Uterus (tissue), 4 donors: Measurements from ENCODE around the gene RUNX1. TPM values are rescaled to one million over a fixed set of nuclear protein-coding genes. Genes with fewer than 3 reads are reported as not detected.

Experiments used
- DNase-seq, 2 donors: peaks; one replicate each; pipeline ENCODE4 v3.0.0-alpha.2; 2019 to 2020
- H3K27ac ChIP-seq, 2 donors: fragments of 200-600 bp; sonication (generic); 1 replicate in 1 of 2; 2 replicates in 1 of 2; pipeline ENCODE4 v1.5.1; 2016 to 2018
- H3K27me3 ChIP-seq, 2 donors: fragments of 200-600 bp; sonication (generic); one replicate each; pipeline ENCODE4 v1.5.1; 2018 to 2019; ENCODE audit warnings: control low read depth in 1 of 2
- H3K36me3 ChIP-seq, 2 donors: fragments of 200-600 bp; sonication (generic); one replicate each; pipeline ENCODE4 v1.5.1; 2019; ENCODE audit warnings: control low read depth in 1 of 2
- H3K4me1 ChIP-seq, 2 donors: fragments of 200-600 bp; sonication (generic); one replicate each; pipeline ENCODE4 v1.5.1; 2018 to 2019; ENCODE audit warnings: control low read depth in 1 of 2
- H3K4me3 ChIP-seq, 2 donors: fragments of 200-600 bp; sonication (generic); 1 replicate in 1 of 2; 2 replicates in 1 of 2; pipeline ENCODE4 v1.5.1; 2018 to 2019; ENCODE audit warnings: mild to moderate bottlenecking in 1 of 2
- H3K9me3 ChIP-seq, 2 donors: fragments of 200-600 bp; sonication (generic); one replicate each; pipeline ENCODE4 v1.5.1; 2019; ENCODE audit warnings: control low read depth in 1 of 2
- POLR2A ChIP-seq, 2 donors: fragments of 450-650 bp; IDR thresholded peaks; one replicate each; pipeline ENCODE4 v1.6.1; 2016; ENCODE audit warnings: antibody characterized with exemption in 2 of 2, mild to moderate bottlenecking in 1 of 2, moderate library complexity in 1 of 2
- intact Hi-C: fragments of 100-400 bp; cut with DNase I; formaldehyde crosslinking; loops from one replicate; pipeline ENCODE4 v1.15.1; 2023; ENCODE audit warnings: low total_unique reads
- total RNA-seq, 4 donors: library from RNA; depleted of rRNA in 3 of 4; stranded (reverse); fragments of >200 nt in 3 of 4; gene quantifications; one replicate each; pipeline versions ENCODE4 v1.1.0 to v1.2.4, GENCODE V29; 2014 to 2023
- TF ChIP-seq, protein P1 (sequence below), 4 experiments: fragments of 200-600 bp in 2 of 4; fragments of 450-650 bp in 2 of 4; sonication (generic) in 2 of 4; IDR thresholded peaks; one replicate each; pipeline ENCODE4 v1.5.1; 2016 to 2019; ENCODE audit warnings: antibody characterized with exemption in 4 of 4, mild to moderate bottlenecking in 2 of 4, moderate library complexity in 1 of 4
- donor health status: DM: yes; HTN: yes; CAD: no.

The RUNX1 gene
- total RNA-seq, 4 donors from 2014 or later: under 0.01 to 13.2 (median 8.7) TPM

- intact Hi-C loops: no loop called here
- no peaks in the 10 kb centered on the region for H3K27me3 ChIP-seq
- H3K4me3 ChIP-seq: no peak overlapping the region
- H3K36me3 ChIP-seq: no peaks in the 10 kb centered on the region
- no peaks in the 10 kb centered on the region for H3K4me1 ChIP-seq
- H3K9me3 ChIP-seq: no peaks in the 10 kb centered on the region
- no peak for TF ChIP-seq POLR2A (IDR thresholded peaks at IDR 0.05)
- TF ChIP-seq, protein P1, sequence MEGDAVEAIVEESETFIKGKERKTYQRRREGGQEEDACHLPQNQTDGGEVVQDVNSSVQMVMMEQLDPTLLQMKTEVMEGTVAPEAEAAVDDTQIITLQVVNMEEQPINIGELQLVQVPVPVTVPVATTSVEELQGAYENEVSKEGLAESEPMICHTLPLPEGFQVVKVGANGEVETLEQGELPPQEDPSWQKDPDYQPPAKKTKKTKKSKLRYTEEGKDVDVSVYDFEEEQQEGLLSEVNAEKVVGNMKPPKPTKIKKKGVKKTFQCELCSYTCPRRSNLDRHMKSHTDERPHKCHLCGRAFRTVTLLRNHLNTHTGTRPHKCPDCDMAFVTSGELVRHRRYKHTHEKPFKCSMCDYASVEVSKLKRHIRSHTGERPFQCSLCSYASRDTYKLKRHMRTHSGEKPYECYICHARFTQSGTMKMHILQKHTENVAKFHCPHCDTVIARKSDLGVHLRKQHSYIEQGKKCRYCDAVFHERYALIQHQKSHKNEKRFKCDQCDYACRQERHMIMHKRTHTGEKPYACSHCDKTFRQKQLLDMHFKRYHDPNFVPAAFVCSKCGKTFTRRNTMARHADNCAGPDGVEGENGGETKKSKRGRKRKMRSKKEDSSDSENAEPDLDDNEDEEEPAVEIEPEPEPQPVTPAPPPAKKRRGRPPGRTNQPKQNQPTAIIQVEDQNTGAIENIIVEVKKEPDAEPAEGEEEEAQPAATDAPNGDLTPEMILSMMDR (IDR thresholded peaks at IDR 0.05): no peak
- no peak overlapping the region for H3K27ac ChIP-seq
- DNase-seq: no peak
Observed at GRCh38 chr21:34744801-34745200, 304.3 kb downstream of the RUNX1 start.

DNA sequence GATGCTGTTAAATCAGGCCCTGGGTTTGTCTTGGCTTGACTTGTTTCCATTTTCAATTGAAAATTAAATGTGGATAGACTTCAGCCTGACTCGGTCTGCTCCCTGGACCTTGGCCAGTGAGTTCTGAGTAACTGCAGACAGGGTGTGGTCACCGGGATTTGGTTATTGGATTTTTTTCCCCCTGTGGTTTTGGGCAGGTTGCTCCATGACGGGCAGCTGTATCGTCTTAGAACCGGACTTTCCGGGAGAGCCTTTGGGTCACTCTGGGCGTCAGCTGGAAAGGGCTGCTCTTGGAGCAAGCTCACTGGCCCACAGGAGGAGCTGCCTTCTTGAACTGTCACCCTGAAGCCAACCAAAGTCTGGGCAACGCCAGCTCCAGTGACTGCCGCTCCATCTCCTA, 305.3 kb downstream of the RUNX1 start:
- no peak for TF ChIP-seq POLR2A (IDR thresholded peaks at IDR 0.05)
- TF ChIP-seq, protein P1 (IDR thresholded peaks at IDR 0.05): no peak
- Histone ChIP-seq H3K9me3 (no peaks in the 10 kb centered on the region), H3K27me3 (no peaks in the 10 kb centered on the region), H3K4me1 (no peaks in the 10 kb centered on the region), H3K36me3 (no peaks in the 10 kb centered on the region), H3K27ac (no peak overlapping the region), H3K4me3 (no peak overlapping the region)
- intact Hi-C loops: no loop called here
- DNase-seq: no peak

GRCh38 chr21:34743285-34743684, 305.8 kb downstream of the RUNX1 start:
- no peak for TF ChIP-seq POLR2A (IDR thresholded peaks at IDR 0.05)
- TF ChIP-seq, protein P1 (IDR thresholded peaks at IDR 0.05): no peak
- no peaks in the 10 kb centered on the region for H3K36me3 ChIP-seq
- H3K27ac ChIP-seq: no peak overlapping the region
- no peaks in the 10 kb centered on the region for H3K4me1 ChIP-seq
- no peak overlapping the region for H3K4me3 ChIP-seq
- H3K27me3 ChIP-seq: no peaks in the 10 kb centered on the region
- no peak for DNase-seq
- no peaks in the 10 kb centered on the region for H3K9me3 ChIP-seq
- intact Hi-C loops: no loop called here

GRCh38 chr21:34740198-34740597, 308.9 kb downstream of the RUNX1 start:
- no peaks in the 10 kb centered on the region for H3K36me3 ChIP-seq
- H3K27me3 ChIP-seq: no peaks in the 10 kb centered on the region
- H3K9me3 ChIP-seq: no peaks in the 10 kb centered on the region
- H3K4me3 ChIP-seq: no peak overlapping the region
- intact Hi-C loops: no loop called here
- H3K4me1 ChIP-seq: no peaks in the 10 kb centered on the region
- DNase-seq: no peak
- TF ChIP-seq, protein P1 (IDR thresholded peaks at IDR 0.05): no peak
- no peak for TF ChIP-seq POLR2A (IDR thresholded peaks at IDR 0.05)
- no peak overlapping the region for H3K27ac ChIP-seq
